Keratinocyte (primary cell): ENCODE data around the gene TMEM258.

Source experiments
- CTCF ChIP-seq, 3 experiments: IDR thresholded peaks in 1 of 3; conservative IDR thresholded peaks in 1 of 3; optimal IDR thresholded peaks in 1 of 3; 2 replicates in 2 of 3; 3 replicates in 1 of 3; pipeline versions ENCODE3 to v1.5.1; 2011; ENCODE audit warnings: low read length in 3 of 3, mild to moderate bottlenecking in 3 of 3, moderate library complexity in 2 of 3, control low read depth in 1 of 3, inconsistent platforms in 1 of 3; ENCODE audit not compliant: insufficient read depth in 2 of 3; ENCODE audit errors: extremely low read depth in 1 of 3
- EZH2 ChIP-seq: IDR thresholded peaks from one replicate; pipeline ENCODE4 v1.6.1; 2012; ENCODE audit warnings: inconsistent platforms, mild to moderate bottlenecking, low read length, moderate library complexity

- TF ChIP-seq CTCF (optimal IDR thresholded peaks at IDR 0.05 in 1 of 3, IDR thresholded peaks at IDR 0.05 in 1 of 3, conservative IDR thresholded peaks at IDR 0.05 in 1 of 3; ENCODE audit: extremely low read depth in 1 of 3, insufficient read depth in 2 of 3, low read length in 3 of 3) (no peak), EZH2 (no peak)
These were observed 37.6 kb downstream of the TMEM258 start for GRCh38 chr11:61754534-61755482.
